GM10266 (cell line): ENCODE results near the gene KRTAP9-7.
"Not testable (repeated sequence)": the region's sequence is repeated elsewhere in the genome, so short reads cannot be mapped to it uniquely, and the experiment has no call there.

Experiments
- DNase-seq: peaks from one replicate; pipeline ENCODE4 v3.0.0; 2012; ENCODE audit errors: extremely low spot score
- CTCF ChIP-seq: IDR thresholded peaks from 2 replicates; pipeline ENCODE4 v1.5.1; 2012; ENCODE audit warnings: mild to moderate bottlenecking, low read depth; ENCODE audit not compliant: control insufficient read depth, insufficient read depth; ENCODE audit errors: missing control alignments

KRTAP9-7 gene

GRCh38 chr17:41267711-41268110 is 7.8 kb upstream of the KRTAP9-7 start:
- TF ChIP-seq CTCF: no peak
- DNase-seq: no peak

- not testable (repeated sequence) for DNase-seq
Measured at GRCh38 chr17:41271323-41271722, 4.2 kb upstream of the KRTAP9-7 start.

GRCh38 chr17:41271858-41272257 is 3.6 kb upstream of the KRTAP9-7 start:
- TF ChIP-seq CTCF: no peak
- DNase-seq: no peak

- no peak for DNase-seq
- TF ChIP-seq CTCF: no peak
Measured at GRCh38 chr17:41278176-41278955, 2.9 kb downstream of the KRTAP9-7 start.

GRCh38 chr17:41284043-41284442 is 8.5 kb downstream of the KRTAP9-7 start:
- DNase-seq: peak; percentile 0
- TF ChIP-seq CTCF: no peak

- no peak for TF ChIP-seq CTCF
- DNase-seq: peak; percentile 0
Measured at GRCh38 chr17:41284546-41284945, 9.0 kb downstream of the KRTAP9-7 start.

GRCh38 chr17:41287050-41287449 is 11.6 kb downstream of the KRTAP9-7 start:
- peak; percentile 0 for DNase-seq
- no peak for TF ChIP-seq CTCF

- no peak for TF ChIP-seq CTCF
Measured at GRCh38 chr17:41294016-41294415, 18.5 kb downstream of the KRTAP9-7 start.

More at GRCh38 chr17:41294016-41294415, 18.5 kb downstream of the KRTAP9-7 start:
- DNase-seq: no peak
